Keratinocyte (primary cell): ENCODE data around the gene CYSTM1. TPM values are rescaled to one million over a fixed set of nuclear protein-coding genes. Genes with fewer than 3 reads are reported as not detected.

Experiments
- DNase-seq: peaks from one replicate; pipeline ENCODE4 v3.0.0-alpha.2; 2011; ENCODE audit warnings: low read depth, missing footprints, low spot score
- FAIRE-seq: peaks from 2 replicates; lab custom pipeline; 2011; peaks lifted over from hg19 to GRCh38; lab: Jason Lieb, UNC
- H2AFZ ChIP-seq: 2 replicates; pipeline ENCODE4 v1.6.0; 2012; ENCODE audit warnings: low read length, control low read depth, inconsistent platforms; ENCODE audit not compliant: control insufficient read depth
- H3K27ac ChIP-seq: 2 replicates; pipeline ENCODE4 v1.5.1; 2011; ENCODE audit warnings: low read length; ENCODE audit not compliant: control insufficient read depth, insufficient read depth
- H3K27me3 ChIP-seq: 3 replicates; pipeline ENCODE4 v1.6.0; 2011; ENCODE audit warnings: low read length; ENCODE audit not compliant: control insufficient read depth, insufficient read depth; ENCODE audit errors: extremely low read depth
- H3K36me3 ChIP-seq, 2 experiments: 2 replicates in 1 of 2; 3 replicates in 1 of 2; pipeline ENCODE4 v1.5.1; 2011; ENCODE audit warnings: low read length in 2 of 2, mild to moderate bottlenecking in 1 of 2; ENCODE audit not compliant: control insufficient read depth in 2 of 2, insufficient read depth in 2 of 2; ENCODE audit errors: extremely low read depth in 1 of 2
- H3K4me1 ChIP-seq: 3 replicates; pipeline ENCODE4 v1.5.1; 2011; ENCODE audit warnings: low read length; ENCODE audit not compliant: control insufficient read depth, insufficient read depth; ENCODE audit errors: extremely low read depth
- H3K4me2 ChIP-seq: 3 replicates; pipeline ENCODE4 v1.6.0; 2011; ENCODE audit warnings: low read depth, low read length; ENCODE audit not compliant: control insufficient read depth, insufficient read depth; ENCODE audit errors: extremely low read depth
- H3K4me3 ChIP-seq, 3 experiments: fragments of 200-600 bp in 1 of 3; sonication (generic) in 1 of 3; 2 replicates in 2 of 3; 3 replicates in 1 of 3; pipeline ENCODE4 v1.5.1; 2011 to 2016; ENCODE audit warnings: low read length in 3 of 3, mild to moderate bottlenecking in 3 of 3, control low read depth in 2 of 3, inconsistent platforms in 1 of 3, low read depth in 1 of 3, mixed read lengths in 1 of 3, mixed run types in 1 of 3, moderate library complexity in 1 of 3; ENCODE audit not compliant: control insufficient read depth in 2 of 3, insufficient read depth in 2 of 3; ENCODE audit errors: extremely low read depth in 1 of 3
- H3K79me2 ChIP-seq: 2 replicates; pipeline ENCODE4 v1.6.0; 2012; ENCODE audit warnings: low read length; ENCODE audit not compliant: control insufficient read depth, insufficient read depth
- H3K9ac ChIP-seq: 3 replicates; pipeline ENCODE4 v1.6.0; 2011; ENCODE audit warnings: low read length; ENCODE audit not compliant: control insufficient read depth, insufficient read depth; ENCODE audit errors: extremely low read depth
- H3K9me1 ChIP-seq: 3 replicates; pipeline ENCODE4 v1.6.0; 2011; ENCODE audit warnings: low read length; ENCODE audit not compliant: control insufficient read depth, insufficient read depth; ENCODE audit errors: extremely low read depth
- H3K9me3 ChIP-seq: 2 replicates; pipeline ENCODE4 v1.5.1; 2012; ENCODE audit warnings: low read depth, low read length; ENCODE audit not compliant: control insufficient read depth
- H4K20me1 ChIP-seq: 3 replicates; pipeline ENCODE4 v1.6.0; 2011; ENCODE audit warnings: low read length; ENCODE audit not compliant: control insufficient read depth, insufficient read depth; ENCODE audit errors: extremely low read depth
- CTCF ChIP-seq, 3 experiments: IDR thresholded peaks in 1 of 3; conservative IDR thresholded peaks in 1 of 3; optimal IDR thresholded peaks in 1 of 3; 2 replicates in 2 of 3; 3 replicates in 1 of 3; pipeline versions ENCODE3 to v1.5.1; 2011; ENCODE audit warnings: low read length in 3 of 3, mild to moderate bottlenecking in 3 of 3, moderate library complexity in 2 of 3, control low read depth in 1 of 3, inconsistent platforms in 1 of 3; ENCODE audit not compliant: insufficient read depth in 2 of 3; ENCODE audit errors: extremely low read depth in 1 of 3
- EZH2 ChIP-seq: IDR thresholded peaks from one replicate; pipeline ENCODE4 v1.6.1; 2012; ENCODE audit warnings: inconsistent platforms, mild to moderate bottlenecking, low read length, moderate library complexity
- dilution Hi-C: fragments of 300-500 bp; cut with MboI; formaldehyde crosslinking; loops from one replicate; pipeline ENCODE4 v1.7.0; 2020; ENCODE audit warnings: low sequenced_read_pairs; ENCODE audit not compliant: extremely low pct_ligation_motif_present
- polyA plus RNA-seq, 5 experiments: library from polyadenylated mRNA; depleted of rRNA in 3 of 5; stranded (reverse) in 3 of 5; stranded (forward) in 1 of 5; unstranded in 1 of 5; fragments of >200 nt; gene quantifications; 1 replicate in 1 of 5; 2 replicates in 3 of 5; 3 replicates in 1 of 5; pipeline versions ENCODE4 v1.2.1 to v1.2.3, GENCODE V29; 2011 to 2012; ENCODE audit warnings: missing spikeins in 2 of 5, low read depth in 1 of 5, low replicate concordance in 1 of 5

The CYSTM1 gene
- polyA plus RNA-seq, 1 donor (not counting 4 experiments of a cell fraction or from before 2014, with no cell fraction given): 34.3 TPM

GRCh38 chr5:140266471-140267200, 91.6 kb downstream of the CYSTM1 start:
- no peak overlapping the region for H3K27ac ChIP-seq
- TF ChIP-seq CTCF (optimal IDR thresholded peaks at IDR 0.05 in 1 of 3, IDR thresholded peaks at IDR 0.05 in 1 of 3, conservative IDR thresholded peaks at IDR 0.05 in 1 of 3; ENCODE audit: extremely low read depth in 1 of 3, insufficient read depth in 2 of 3, low read length in 3 of 3): no peak
- TF ChIP-seq EZH2: no peak
- no peak overlapping the region for H3K4me2 ChIP-seq
- no peak overlapping the region for H3K4me3 ChIP-seq
- peaks cover 1% of the 10 kb centered on the region for H3K9me1 ChIP-seq
- H3K9me3 ChIP-seq: no peaks in the 10 kb centered on the region
- H3K79me2 ChIP-seq: peaks cover 24% of the 10 kb centered on the region
- H3K4me1 ChIP-seq: peaks cover 9% of the 10 kb centered on the region
- no peak for DNase-seq
- no peak for FAIRE-seq
- H3K9ac ChIP-seq: no peak overlapping the region
- no peaks in the 10 kb centered on the region for H3K27me3 ChIP-seq
- dilution Hi-C loops: loop anchor here (10.0 kb wide), 1 partner anchor 48 kb away; no protein-coding TSS in a partner anchor
- peaks cover 0 to 2% of the 10 kb centered on the region in 2 experiments for H3K36me3 ChIP-seq
- no peak overlapping the region for H2AFZ ChIP-seq
- no peaks in the 10 kb centered on the region for H4K20me1 ChIP-seq

- Histone ChIP-seq H3K4me3 (no peak overlapping the region), H3K9me3 (no peaks in the 10 kb centered on the region), H3K9ac (no peak overlapping the region), H3K79me2 (peaks cover 23% of the 10 kb centered on the region), H3K27ac (no peak overlapping the region), H3K36me3 (peaks cover 0 to 2% of the 10 kb centered on the region in 2 experiments), H2AFZ (no peak overlapping the region), H4K20me1 (no peaks in the 10 kb centered on the region), H3K4me2 (no peak overlapping the region), H3K27me3 (no peaks in the 10 kb centered on the region), H3K9me1 (no peaks in the 10 kb centered on the region), H3K4me1 (peaks cover 3% of the 10 kb centered on the region)
- FAIRE-seq: no peak
- no peak for DNase-seq
- TF ChIP-seq EZH2 (no peak), CTCF (optimal IDR thresholded peaks at IDR 0.05 in 1 of 3, IDR thresholded peaks at IDR 0.05 in 1 of 3, conservative IDR thresholded peaks at IDR 0.05 in 1 of 3; ENCODE audit: extremely low read depth in 1 of 3, insufficient read depth in 2 of 3, low read length in 3 of 3) (no peak)
- dilution Hi-C loops: loop anchor here (10.0 kb wide), 1 partner anchor 48 kb away; no protein-coding TSS in a partner anchor
Measured at GRCh38 chr5:140267201-140267540, 92.2 kb downstream of the CYSTM1 start.
